Stimulated activated CD8-positive, alpha-beta memory T cell treated with anti-CD3 and anti-CD28 coated beads, Interleukin-4, amount 100 ng/mL, for 4 hours (primary cell): ENCODE results near the gene ITSN1.
"Not testable (repeated sequence)": the region's sequence is repeated elsewhere in the genome, so short reads cannot be mapped to it uniquely, and the experiment has no call there.

Source experiments
- DNase-seq, 2 donors: peaks; one replicate each; pipeline ENCODE4 v3.0.0-alpha.2; 2020; ENCODE audit warnings: low read depth in 2 of 2, low spot score in 1 of 2

ITSN1 gene

DNA sequence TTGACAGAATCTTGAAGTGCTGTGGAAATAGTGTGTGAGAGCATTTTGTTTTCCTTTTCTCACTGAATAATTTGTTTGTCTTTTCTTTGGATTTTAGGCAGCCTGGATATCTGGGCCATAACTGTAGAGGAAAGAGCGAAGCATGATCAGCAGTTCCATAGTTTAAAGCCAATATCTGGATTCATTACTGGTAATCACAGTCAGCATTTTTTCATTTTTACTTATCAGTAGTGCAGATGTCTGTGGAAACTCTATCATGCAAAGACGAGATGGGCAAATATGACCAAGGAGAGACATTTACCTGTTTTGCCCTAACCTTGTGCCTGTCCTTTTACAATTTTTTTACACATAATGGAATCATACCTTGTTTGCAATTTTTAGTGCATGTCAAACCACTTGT is 78.8 kb downstream of the ITSN1 start:
- DNase-seq, result no peak

DNA sequence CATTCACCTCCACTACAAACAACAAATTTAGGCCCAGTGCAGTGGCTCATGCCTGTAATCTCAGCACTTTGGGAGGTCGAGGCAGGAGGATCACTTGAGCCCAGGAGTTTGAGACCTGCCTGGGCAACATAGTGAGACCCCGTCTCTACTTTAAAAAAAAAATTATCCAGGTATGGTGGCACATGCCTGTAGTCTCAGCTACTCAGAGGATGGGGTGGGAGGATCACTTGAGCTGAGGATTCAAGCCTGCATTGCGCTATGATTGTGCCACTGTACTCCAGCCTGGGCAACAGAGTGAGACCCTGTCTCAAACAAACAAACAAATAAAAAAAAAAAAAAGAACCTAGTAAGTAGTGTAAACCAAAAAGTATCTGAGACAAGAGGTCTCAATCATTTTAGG is 86.8 kb downstream of the ITSN1 start:
- DNase-seq, result not testable (repeated sequence)

DNA sequence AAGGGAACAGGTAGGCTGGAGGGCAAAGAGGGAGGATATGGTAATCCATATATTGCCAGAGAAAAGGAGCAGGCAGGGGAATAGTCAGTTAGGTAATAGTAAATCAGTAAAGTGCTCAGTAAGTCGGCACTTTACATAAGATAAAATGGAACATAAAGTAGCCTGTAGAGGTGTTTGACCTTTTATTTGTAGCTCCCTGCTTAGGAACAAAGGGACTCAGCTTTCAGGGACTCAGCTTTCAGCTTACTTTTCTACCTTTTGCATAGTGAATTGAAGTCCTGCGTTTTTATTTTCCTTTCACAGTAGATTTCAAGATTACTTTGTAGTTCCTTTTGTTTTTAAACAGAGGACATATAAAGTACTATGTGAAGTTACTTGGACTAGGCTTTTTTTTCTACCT is 87.3 kb downstream of the ITSN1 start:
- no peak for DNase-seq

DNA sequence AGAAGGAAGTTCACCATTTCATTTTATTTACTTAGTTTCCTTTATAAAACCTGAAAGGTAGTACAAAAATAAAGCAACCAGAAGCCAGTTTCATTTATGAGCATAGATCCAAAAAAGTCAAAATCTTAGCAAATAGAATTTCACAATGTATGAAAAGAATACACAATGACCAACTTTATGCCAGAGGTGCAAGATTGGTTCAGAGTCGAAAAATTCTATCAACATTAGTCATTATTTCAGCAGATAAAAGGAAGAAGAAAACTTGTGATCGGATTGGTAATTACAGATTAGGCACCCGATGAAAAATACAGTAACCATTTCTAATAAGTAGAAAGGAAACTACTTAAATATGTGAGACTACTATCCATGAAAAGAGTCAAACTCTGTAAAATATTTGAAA is 89.1 kb downstream of the ITSN1 start:
- DNase-seq, result no peak

DNA sequence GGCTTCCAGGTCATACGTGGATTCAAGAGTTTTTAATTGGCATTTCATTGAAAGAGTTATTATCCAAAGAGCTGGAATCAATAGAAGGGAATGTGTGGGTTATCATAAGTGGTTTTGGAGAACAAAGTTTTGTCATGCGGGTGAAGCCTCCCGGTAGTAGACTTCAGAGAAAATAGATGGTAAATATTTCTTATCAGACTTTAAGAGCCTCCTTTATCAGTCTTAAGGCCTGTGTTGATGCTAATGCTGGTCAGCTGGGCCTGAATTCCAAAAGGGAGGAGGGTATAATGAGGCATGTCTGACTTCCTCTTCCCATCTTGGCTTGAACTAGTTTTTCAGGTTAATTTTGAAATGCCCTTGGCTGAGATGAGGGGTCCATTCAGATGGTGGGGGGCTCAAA is 89.7 kb downstream of the ITSN1 start:
- no peak for DNase-seq

DNA sequence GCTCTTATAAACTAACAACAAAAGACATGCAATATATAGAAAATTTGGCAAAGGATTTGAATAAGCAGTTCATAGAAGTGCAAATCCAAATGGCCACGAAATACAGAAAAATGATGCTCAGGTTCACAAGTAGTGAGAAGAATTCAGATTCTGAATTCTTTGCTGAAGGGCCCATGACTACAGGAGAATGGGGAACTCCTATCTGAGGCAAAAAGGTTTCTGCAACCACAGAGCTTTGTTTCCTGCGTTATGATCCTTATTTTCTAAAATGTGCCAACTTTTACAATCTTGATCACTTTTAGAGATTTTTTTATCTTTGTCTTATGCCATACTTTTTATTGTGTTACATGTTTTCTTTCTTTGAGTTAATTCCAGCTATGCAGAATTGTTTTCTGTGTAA is 91.3 kb downstream of the ITSN1 start:
- no peak for DNase-seq

DNA sequence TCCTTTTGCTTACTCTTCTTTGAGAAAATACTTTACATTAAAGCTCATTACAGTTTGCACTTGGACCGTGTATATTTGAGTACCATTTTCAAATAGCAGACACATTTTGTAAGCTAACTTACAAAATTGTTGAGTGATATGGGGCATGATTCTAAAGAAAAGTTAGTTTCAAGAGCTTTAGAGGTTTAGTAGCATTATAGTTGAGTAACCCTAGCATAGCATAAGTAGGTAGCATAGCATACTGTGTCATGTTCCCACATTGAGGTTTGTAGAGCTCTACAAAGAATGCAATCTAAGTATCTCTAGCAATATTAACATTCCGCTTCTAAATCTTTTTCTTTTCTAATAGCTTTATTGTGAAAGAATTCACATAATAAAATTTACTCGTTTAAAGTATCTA is 92.0 kb downstream of the ITSN1 start:
- DNase-seq, result no peak

DNA sequence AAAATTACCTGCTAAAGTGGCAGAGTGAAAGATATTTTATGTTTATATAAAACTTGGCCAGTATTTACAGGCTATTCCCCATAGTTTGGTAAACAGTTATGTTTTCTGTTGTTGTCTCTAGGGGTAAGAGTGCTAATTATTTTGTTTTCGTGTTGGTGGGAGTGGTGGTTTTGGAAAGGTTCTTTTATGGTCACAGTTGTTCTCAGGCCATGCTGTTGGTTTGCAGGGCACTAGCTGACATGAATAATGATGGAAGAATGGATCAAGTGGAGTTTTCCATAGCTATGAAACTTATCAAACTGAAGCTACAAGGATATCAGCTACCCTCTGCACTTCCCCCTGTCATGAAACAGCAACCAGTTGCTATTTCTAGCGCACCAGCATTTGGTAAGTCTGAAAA is 92.5 kb downstream of the ITSN1 start:
- no peak for DNase-seq

DNA sequence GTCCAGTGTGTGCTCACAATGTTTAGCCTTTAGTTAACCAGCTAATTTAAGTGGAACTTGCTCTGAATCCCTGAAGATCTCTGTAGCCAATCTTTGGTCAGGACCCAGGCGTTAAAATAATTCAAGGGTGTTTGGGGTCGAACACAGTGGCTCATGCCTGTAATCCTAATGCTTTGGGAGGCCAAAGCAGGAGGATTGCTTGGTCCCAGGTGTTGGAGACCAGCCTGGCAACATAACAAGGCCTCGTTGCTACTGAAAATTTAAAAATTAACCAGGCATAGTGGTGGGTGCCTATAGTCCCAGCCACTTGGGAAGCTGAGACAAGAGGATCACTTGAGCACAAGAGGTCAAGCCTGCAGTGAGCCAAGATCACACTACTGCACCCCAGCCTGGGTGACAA is 94.3 kb downstream of the ITSN1 start:
- no peak for DNase-seq

DNA sequence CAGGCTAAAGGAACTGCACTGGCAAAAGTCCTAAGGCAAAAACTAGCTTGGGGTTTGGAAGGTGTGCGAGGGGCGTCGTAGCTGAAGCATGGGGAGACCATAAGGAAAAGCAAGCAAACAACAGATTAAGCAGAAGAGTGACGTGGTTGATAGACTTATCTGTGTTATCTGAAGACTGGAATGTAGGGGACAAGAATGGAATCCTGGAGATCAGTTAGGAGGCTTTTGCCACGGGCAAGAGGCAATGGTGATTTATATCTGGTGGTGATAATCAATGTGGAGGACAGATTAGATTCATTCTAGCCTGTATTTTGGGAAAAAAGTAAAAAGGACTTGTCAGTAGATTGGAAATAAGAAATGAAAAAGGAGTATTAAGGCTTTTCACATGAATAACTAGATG is 97.4 kb downstream of the ITSN1 start:
- DNase-seq, result no peak

DNA sequence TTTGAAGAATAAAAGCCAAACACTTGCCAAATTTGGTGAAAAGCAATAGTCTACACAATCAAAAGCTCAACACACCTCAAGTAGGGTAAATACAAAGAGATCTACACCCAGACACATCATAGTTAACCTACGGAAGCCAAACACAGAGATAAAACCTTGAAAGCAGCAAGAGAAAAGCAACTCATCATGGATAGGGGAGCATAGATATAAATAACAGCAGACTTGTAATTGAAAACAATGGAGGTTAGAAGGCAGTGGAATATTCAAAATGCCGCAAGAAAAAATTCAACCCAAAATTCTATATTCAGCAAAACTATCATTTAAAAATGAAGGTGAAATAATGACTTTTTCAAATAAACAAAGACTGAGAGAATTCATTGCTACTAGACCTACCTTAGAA is 105.1 kb downstream of the ITSN1 start:
- no peak for DNase-seq

DNA sequence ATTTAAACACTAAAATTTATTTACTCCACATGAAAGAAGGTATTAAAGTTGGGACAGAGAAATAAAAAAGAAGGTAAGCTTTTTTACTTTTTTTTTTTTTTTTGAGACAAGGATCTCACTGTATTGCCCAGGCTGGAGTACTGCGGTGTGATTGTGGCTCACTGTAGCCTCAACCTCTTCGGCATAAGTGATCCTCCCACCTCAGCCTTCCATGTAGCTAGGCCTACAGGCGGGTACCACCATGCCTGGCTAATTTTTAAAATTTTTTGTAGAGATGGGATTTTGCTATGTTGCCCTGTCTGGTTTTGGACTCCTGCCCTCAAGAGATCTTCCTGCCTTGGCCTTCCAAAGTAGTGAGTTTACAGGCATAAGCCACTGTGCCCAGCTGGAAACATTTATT is 106.6 kb downstream of the ITSN1 start:
- no peak for DNase-seq

DNA sequence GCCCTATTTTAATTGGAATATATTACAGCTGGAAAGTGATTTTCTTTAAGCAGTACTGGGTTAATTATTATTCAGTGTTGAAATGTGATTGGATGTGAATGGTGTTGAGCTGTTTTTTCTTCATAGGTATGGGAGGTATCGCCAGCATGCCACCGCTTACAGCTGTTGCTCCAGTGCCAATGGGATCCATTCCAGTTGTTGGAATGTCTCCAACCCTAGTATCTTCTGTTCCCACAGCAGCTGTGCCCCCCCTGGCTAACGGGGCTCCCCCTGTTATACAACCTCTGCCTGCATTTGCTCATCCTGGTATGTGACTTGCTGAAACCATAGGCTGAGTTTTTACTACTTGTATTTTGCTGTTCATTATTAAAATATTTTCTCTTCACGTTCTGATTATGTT is 107.7 kb downstream of the ITSN1 start:
- no peak for DNase-seq

DNA sequence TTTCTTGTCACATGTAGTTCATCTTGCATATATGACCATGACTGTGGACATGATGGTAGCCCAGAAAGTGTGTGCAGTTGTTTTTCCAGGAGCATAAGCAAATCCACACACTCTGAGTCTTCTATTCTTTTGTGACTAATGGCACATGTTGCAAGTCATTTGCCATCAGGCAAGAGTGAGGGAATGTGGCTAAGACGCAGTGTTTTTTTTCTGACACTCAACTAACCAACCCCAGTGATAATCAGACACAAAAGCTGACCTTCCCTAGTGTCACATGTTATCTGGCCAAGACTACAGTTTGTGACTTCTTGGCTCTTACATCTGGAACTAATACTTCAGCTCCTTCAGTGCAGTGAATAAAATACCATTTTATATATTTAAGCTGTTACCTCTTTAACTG is 108.8 kb downstream of the ITSN1 start:
- no peak for DNase-seq

DNA sequence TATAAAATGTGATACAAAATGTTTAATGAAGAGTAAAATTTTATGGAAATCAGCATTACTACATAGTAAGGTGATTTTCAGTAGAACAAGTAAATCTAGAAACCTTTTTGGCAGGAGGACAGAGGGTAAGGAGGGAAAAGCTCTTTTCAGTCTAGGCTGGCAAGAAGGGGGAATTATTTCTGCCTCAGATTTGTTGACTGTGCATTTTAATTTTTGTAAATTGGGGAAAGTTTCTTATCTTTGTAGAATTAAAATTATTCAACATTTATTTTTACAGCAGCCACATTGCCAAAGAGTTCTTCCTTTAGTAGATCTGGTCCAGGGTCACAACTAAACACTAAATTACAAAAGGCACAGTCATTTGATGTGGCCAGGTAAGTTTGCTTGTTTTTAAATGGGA is 109.2 kb downstream of the ITSN1 start:
- DNase-seq, result no peak

DNA sequence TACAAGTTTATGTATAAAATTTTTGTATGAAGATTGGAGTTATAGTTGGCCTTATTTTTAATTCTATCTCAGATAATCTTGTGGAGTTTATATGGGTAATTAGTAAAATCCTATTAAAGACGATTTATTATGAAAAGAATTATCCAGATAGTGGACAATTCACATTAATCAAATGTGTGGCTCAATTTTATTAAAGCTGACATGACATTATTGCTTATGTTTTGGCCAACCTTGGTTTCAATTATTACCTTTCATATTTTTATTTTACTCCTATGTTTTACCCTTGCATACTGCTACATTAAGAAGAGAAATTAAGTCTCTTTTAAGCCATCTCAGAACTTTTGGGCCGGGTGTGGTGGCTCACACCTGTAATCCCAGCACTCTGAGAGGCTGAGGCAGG is 110.0 kb downstream of the ITSN1 start:
- DNase-seq, result no peak

DNA sequence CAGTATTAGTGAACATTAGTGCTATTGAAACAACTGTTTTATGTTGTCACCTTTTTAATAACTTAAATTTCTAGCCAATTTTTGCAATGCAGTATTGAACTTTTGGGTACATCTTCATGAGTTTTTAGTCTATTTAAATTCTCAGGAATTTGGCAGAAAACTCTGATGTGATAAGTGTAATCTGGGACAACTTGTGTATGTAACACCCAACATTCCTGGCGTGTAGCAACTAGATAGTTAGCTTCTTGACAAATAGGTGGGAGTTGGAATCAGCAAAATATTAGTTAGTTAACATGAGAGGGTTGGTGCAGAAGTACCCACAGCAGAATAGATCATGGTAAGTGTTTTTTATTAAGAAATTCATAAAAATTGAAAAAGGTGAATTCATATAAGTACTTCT is 111.6 kb downstream of the ITSN1 start:
- no peak for DNase-seq

DNA sequence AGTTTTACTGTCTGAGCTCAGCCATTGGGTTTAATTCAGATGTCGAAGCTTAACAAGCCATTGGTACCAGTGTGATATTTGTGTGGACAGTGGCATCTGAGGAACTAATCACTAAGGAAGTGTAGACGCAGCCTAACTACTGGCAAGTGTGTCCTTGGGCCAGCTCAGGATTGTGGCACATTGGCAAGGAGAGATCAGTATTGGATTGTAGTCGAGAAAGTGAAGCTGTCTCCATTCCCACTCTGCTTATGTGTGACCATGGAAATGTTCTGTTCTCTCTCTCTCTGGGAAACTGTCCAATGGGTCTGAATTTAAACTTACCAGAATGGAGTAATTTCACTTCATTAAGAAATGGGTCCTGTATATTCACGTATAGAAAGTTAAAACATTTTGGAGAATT is 112.2 kb downstream of the ITSN1 start:
- no peak for DNase-seq

DNA sequence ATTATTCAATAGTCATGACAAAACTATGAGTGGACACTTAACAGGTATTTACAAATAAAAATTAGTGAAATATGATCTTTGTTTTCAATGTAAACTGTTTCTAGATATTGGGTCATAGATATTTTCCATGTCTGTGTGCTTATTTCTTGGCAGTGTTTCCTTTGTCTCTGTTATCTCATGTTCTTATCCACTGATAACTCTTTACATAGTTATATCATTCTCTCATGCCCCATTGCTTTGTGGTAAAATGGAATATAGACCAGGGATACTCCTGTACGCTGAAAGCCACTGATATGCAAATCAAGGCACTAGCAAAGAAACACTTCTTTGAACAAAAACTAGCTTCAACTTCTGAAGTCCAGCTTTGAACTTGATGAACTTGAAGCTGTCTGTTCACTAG is 113.1 kb downstream of the ITSN1 start:
- DNase-seq, result no peak

DNA sequence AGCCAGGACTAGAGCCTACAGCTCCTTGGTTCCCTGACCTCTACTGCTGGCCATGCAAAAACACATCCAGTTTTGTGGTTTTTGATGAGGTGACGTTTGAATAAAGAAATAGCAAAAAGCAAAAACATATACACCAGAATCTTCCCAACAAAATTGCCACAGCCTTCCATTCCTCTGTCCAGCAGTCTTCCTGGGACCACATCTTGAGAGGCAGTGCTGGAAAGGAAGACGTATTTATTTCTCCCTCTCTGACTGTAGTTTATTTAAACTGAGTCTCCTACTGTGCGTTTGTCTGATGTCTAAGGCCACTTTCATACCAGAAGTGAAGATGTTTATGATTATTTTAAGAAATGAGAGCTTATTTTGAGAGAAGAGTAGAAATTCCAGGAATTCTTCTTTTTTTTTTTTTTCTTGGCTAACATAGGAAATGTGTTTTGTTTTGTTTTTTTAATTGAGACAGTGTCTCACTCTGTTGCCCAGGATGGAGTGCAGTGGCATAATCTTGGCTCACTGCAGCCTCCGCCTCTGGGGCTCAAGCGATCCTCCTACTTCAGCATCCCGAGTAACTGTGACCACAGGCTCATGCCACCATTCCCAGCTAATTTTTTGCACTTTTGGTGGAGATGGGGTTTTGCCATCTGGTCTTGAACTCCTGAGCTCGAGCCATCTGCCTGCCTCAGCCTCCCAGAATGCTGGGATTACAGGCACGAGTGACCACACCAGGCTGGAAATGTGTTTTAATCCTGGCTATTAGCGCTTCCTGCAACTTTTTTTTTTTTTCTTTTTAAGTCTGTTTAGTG is 118.5 kb downstream of the ITSN1 start:
- no peak for DNase-seq

DNA sequence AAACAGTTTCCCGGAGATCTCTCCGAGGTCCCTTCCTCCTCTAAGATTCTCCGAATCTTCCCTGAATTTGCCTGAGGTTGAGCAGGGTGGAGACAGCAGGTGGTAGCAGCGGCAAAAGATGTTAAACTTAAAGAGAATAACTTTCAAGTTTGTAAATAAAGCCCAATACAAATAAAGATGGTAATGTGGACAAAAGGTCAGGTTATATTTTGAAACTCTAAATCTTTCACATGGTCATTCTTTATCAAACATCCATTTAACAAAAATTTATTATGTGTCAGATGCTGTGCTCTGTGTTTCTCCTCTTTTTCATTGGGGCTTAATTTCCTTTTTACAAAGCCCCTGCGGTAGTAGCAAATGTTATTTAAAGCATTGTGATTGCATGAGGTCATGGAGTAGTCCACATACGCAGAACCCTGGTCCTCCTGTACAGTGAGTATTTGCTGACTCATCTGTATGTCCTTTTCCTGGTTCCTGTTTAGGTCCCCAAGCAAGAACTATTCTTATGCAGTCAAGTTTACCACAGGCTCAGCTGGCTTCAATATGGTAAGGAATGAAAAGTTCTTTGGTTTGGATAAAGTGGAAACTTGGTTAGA is 119.2 kb downstream of the ITSN1 start:
- DNase-seq, result no peak

DNA sequence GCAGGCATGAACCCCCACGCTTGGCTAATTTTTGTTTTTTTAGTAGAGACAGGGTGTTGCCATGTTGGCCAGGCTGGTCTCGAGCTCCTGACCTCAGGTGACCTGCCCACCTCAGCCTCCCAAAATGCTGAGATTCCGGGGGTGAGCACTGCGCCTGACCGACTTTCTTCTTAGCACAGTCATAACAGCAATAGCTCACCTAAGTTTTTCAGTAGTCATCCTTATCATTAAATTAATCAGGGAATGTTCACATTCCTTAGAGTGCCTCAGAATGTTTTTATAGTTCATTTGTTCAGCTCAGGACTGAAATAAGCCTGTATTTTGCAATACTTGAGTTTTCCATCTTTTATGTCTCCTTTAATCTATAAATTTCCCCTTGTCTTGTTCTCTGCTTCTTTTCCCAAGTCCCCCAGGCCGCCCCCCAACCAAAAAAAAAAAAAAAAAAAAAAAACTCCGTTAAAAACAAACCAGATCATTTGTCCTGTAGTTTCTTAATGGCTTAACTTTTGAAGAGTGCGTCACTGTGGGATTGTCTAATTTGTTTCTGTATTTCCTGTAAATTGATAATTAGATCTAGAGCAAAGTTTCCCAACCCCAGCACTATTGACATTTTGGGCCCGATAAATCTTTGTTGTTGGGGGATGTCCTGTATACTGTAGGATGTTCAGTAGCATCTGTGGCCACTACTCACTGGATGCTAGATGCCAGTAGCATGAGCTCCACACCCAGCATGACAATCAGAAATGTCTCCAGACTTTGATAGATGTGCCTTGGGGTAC is 120.7 kb downstream of the ITSN1 start:
- no peak for DNase-seq

DNA sequence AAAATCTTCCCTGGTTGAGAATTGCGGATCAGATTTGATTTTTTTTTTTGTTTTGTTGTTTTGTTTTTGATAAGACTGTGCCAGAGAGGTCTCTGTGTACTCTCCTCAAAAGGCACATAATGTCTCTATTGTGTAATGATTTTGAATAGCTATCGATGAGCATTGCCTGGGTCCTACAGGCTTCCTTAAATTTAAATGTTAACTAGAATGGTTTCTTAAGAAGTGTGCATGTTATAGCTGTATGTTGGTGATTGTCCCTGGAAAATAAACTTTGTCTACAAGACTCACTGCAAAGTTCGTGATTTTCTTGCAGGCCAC is 121.2 kb downstream of the ITSN1 start:
- no peak for DNase-seq
